H1 (cell line): ENCODE data around the gene RNF123. TPM values are rescaled to one million over a fixed set of nuclear protein-coding genes. Genes with fewer than 3 reads are reported as not detected.

Experiments
- CTCF ChIA-PET: fragments of 300-600 bp; sonication (Branson Sonifier 250); formaldehyde crosslinking; loops from one replicate; lab custom pipeline; 2021; ENCODE audit not compliant: partially characterized antibody; lab: Charles Lee
- POLR2A ChIA-PET: fragments of 300-600 bp; sonication (Branson Sonifier 250); formaldehyde crosslinking; loops from one replicate; lab custom pipeline; 2021; ENCODE audit warnings: inconsistent platforms; ENCODE audit not compliant: partially characterized antibody; lab: Charles Lee
- DNase-seq, 2 experiments: peaks; one replicate each; pipeline versions ENCODE4 v3.0.0 to v3.0.0-alpha.2; 2010 to 2022; ENCODE audit warnings: low spot score in 2 of 2, low read depth in 1 of 2, mixed read lengths in 1 of 2
- FAIRE-seq: peaks from 2 replicates; lab custom pipeline; 2011; peaks lifted over from hg19 to GRCh38; lab: Jason Lieb, UNC
- H2AFZ ChIP-seq: 2 replicates; pipeline ENCODE4 v1.8.1; 2012; ENCODE audit warnings: low read length, inconsistent platforms
- H2AK5ac ChIP-seq: 2 replicates; pipeline ENCODE4 v1.6.1; 2013; ENCODE audit warnings: low read depth, low read length
- H2BK120ac ChIP-seq: replicated peaks from 2 replicates; pipeline ENCODE3; 2013; ENCODE audit warnings: low read depth, low read length, inconsistent platforms
- H2BK12ac ChIP-seq: 2 replicates; pipeline ENCODE4 v1.6.1; 2013; ENCODE audit warnings: low read depth, low read length
- H2BK15ac ChIP-seq: 2 replicates; pipeline ENCODE4 v1.6.1; 2013; ENCODE audit warnings: low read length
- H2BK20ac ChIP-seq: 2 replicates; pipeline ENCODE4 v1.6.1; 2013; ENCODE audit warnings: low read length
- H2BK5ac ChIP-seq: 2 replicates; pipeline ENCODE4 v1.6.1; 2013; ENCODE audit warnings: low read depth, low read length
- H3K14ac ChIP-seq: 2 replicates; pipeline ENCODE4 v1.6.1; 2013; ENCODE audit warnings: inconsistent platforms; ENCODE audit not compliant: insufficient read length
- H3K18ac ChIP-seq: 2 replicates; pipeline ENCODE4 v1.6.1; 2013; ENCODE audit warnings: low read length; ENCODE audit errors: extremely low read depth
- H3K23ac ChIP-seq: 2 replicates; pipeline ENCODE4 v1.6.1; 2013; ENCODE audit warnings: inconsistent platforms; ENCODE audit not compliant: insufficient read length
- H3K23me2 ChIP-seq: 2 replicates; pipeline ENCODE4 v1.6.1; 2013; ENCODE audit warnings: low read depth, low read length
- H3K27ac ChIP-seq: 2 replicates; pipeline ENCODE4 v1.6.1; 2011; ENCODE audit warnings: low read depth, low read length, inconsistent platforms
- H3K27me3 ChIP-seq, 4 experiments: replicated peaks in 1 of 4; 1 replicate in 1 of 4; 2 replicates in 3 of 4; pipeline versions ENCODE4 v1.6.1 to v1.8.1; 2011 to 2013; ENCODE audit warnings: low read length in 3 of 4, mild to moderate bottlenecking in 3 of 4, inconsistent platforms in 2 of 4, mixed read lengths in 2 of 4, moderate library complexity in 1 of 4; ENCODE audit not compliant: control insufficient read depth in 3 of 4, insufficient read depth in 3 of 4; ENCODE audit errors: extremely low read depth in 1 of 4
- H3K36me3 ChIP-seq, 4 experiments: 2 replicates each; pipeline versions ENCODE4 v1.6.1 to v1.8.1; 2011 to 2013; ENCODE audit warnings: mild to moderate bottlenecking in 4 of 4, low read length in 3 of 4, moderate library complexity in 2 of 4, control low read depth in 1 of 4, inconsistent platforms in 1 of 4; ENCODE audit not compliant: insufficient read depth in 4 of 4, control insufficient read depth in 2 of 4
- H3K4ac ChIP-seq: replicated peaks from 2 replicates; pipeline ENCODE3; 2013; ENCODE audit warnings: low read length, low read depth, mixed read lengths, inconsistent platforms; ENCODE audit not compliant: insufficient read length
- H3K4me1 ChIP-seq, 4 experiments: replicated peaks in 1 of 4; 1 replicate in 1 of 4; 2 replicates in 3 of 4; pipeline versions ENCODE4 v1.6.1 to v1.8.1; 2011 to 2013; ENCODE audit warnings: low read length in 3 of 4, inconsistent platforms in 2 of 4, mixed read lengths in 1 of 4; ENCODE audit not compliant: insufficient read depth in 4 of 4, control insufficient read depth in 3 of 4
- H3K4me2 ChIP-seq, 2 experiments: 2 replicates each; pipeline versions ENCODE4 v1.6.1 to v1.8.1; 2011 to 2013; ENCODE audit warnings: low read depth in 2 of 2, low read length in 2 of 2, control low read depth in 1 of 2, inconsistent platforms in 1 of 2, mild to moderate bottlenecking in 1 of 2; ENCODE audit not compliant: insufficient read depth in 1 of 2
- H3K4me3 ChIP-seq, 4 experiments: fragments of 200-600, 300-600 bp in 1 of 4; sonication (generic), shearing (Covaris generic), sonication (Bioruptor Twin) in 1 of 4; 2 replicates each; pipeline versions ENCODE4 v1.5.1 to v1.8.1; 2011 to 2016; ENCODE audit warnings: low read length in 4 of 4, low read depth in 3 of 4, control low read depth in 2 of 4, inconsistent platforms in 2 of 4, mild to moderate bottlenecking in 2 of 4, mixed read lengths in 1 of 4, moderate library complexity in 1 of 4; ENCODE audit not compliant: insufficient read depth in 2 of 4; ENCODE audit errors: extremely low read depth in 1 of 4
- H3K56ac ChIP-seq: replicated peaks from 2 replicates; pipeline ENCODE3; 2013; ENCODE audit warnings: low read depth, mild to moderate bottlenecking, mixed read lengths, low read length, inconsistent platforms; ENCODE audit not compliant: insufficient read length
- H3K79me1 ChIP-seq: 2 replicates; pipeline ENCODE4 v1.6.1; 2013; ENCODE audit warnings: low read depth, low read length, control low read depth
- H3K79me2 ChIP-seq, 2 experiments: 2 replicates each; pipeline versions ENCODE4 v1.6.1 to v1.8.1; 2012 to 2013; ENCODE audit warnings: low read length in 2 of 2, mild to moderate bottlenecking in 2 of 2, inconsistent platforms in 1 of 2; ENCODE audit not compliant: insufficient read depth in 2 of 2, control insufficient read depth in 1 of 2
- H3K9ac ChIP-seq, 4 experiments: replicated peaks in 1 of 4; 1 replicate in 1 of 4; 2 replicates in 3 of 4; pipeline versions ENCODE4 v1.6.1 to v1.8.1; 2011 to 2013; ENCODE audit warnings: low read depth in 3 of 4, low read length in 3 of 4, control low read depth in 2 of 4, mild to moderate bottlenecking in 2 of 4, moderate library complexity in 2 of 4, inconsistent platforms in 1 of 4; ENCODE audit errors: extremely low read depth in 1 of 4
- H3K9me3 ChIP-seq, 2 experiments: 2 replicates each; pipeline versions ENCODE4 v1.6.1 to v1.8.1; 2012 to 2013; ENCODE audit warnings: mild to moderate bottlenecking in 2 of 2, moderate library complexity in 2 of 2, control low read depth in 1 of 2, inconsistent platforms in 1 of 2, low read depth in 1 of 2, low read length in 1 of 2, mixed read lengths in 1 of 2; ENCODE audit not compliant: insufficient read depth in 2 of 2
- H4K20me1 ChIP-seq, 2 experiments: replicated peaks in 1 of 2; 2 replicates each; pipeline versions ENCODE3 to v1.8.1; 2011 to 2013; ENCODE audit warnings: inconsistent platforms in 2 of 2, low read length in 2 of 2, mild to moderate bottlenecking in 1 of 2; ENCODE audit not compliant: insufficient read depth in 2 of 2, control insufficient read depth in 1 of 2
- H4K5ac ChIP-seq: 2 replicates; pipeline ENCODE4 v1.6.1; 2013; ENCODE audit warnings: low read length, low read depth, mixed read lengths, inconsistent platforms; ENCODE audit not compliant: insufficient read length
- H4K8ac ChIP-seq: 2 replicates; pipeline ENCODE4 v1.8.0; 2013; ENCODE audit warnings: mild to moderate bottlenecking, moderate library complexity, low read length, inconsistent platforms; ENCODE audit not compliant: insufficient read depth; ENCODE audit errors: extremely low read depth
- H4K91ac ChIP-seq: replicated peaks from 2 replicates; pipeline ENCODE3; 2013; ENCODE audit warnings: low read length, mixed read lengths, inconsistent platforms; ENCODE audit not compliant: insufficient read length
- ASH2L ChIP-seq: fragments of 200-600, 300-600 bp; sonication (generic); IDR thresholded peaks from one replicate; pipeline ENCODE4 v1.7.1; 2017; ENCODE audit warnings: low read length
- ATF2 ChIP-seq: IDR thresholded peaks from 2 replicates; pipeline ENCODE4 v1.6.1; 2012; ENCODE audit warnings: low read length, inconsistent platforms
- ATF3 ChIP-seq: IDR thresholded peaks from 2 replicates; pipeline ENCODE4 v1.6.1; 2011; ENCODE audit warnings: low read depth, mild to moderate bottlenecking, low read length; ENCODE audit not compliant: insufficient read depth
- BCL11A ChIP-seq, 2 experiments: IDR thresholded peaks; one replicate each; pipeline ENCODE4 v1.6.1; 2011; ENCODE audit warnings: low read depth in 2 of 2, low read length in 2 of 2, mild to moderate bottlenecking in 2 of 2
- CTCF ChIP-seq, 3 experiments: IDR thresholded peaks; 1 replicate in 2 of 3; 2 replicates in 1 of 3; pipeline versions ENCODE4 v1.5.1 to v1.6.1; 2011; ENCODE audit warnings: low read length in 3 of 3, mild to moderate bottlenecking in 3 of 3, inconsistent platforms in 2 of 3, low read depth in 1 of 3, moderate library complexity in 1 of 3; ENCODE audit not compliant: insufficient read depth in 1 of 3; ENCODE audit errors: control extremely low read depth in 1 of 3
- EGR1 ChIP-seq: IDR thresholded peaks from 2 replicates; pipeline ENCODE4 v1.6.1; 2011; ENCODE audit warnings: low read depth, low read length, borderline replicate concordance
- SIN3A ChIP-seq, 2 experiments: IDR thresholded peaks in 1 of 2; conservative IDR thresholded peaks in 1 of 2; 2 replicates each; pipeline ENCODE4 v1.6.1; 2011 to 2012; ENCODE audit warnings: low read length in 2 of 2, improper control_type of control experiment in 1 of 2, low read depth in 1 of 2, mild to moderate bottlenecking in 1 of 2
- SIRT6 ChIP-seq: IDR thresholded peaks from one replicate; pipeline ENCODE4 v1.7.1; 2012; ENCODE audit warnings: low read length, inconsistent platforms
- SP2 ChIP-seq: IDR thresholded peaks from 2 replicates; pipeline ENCODE4 v1.6.1; 2012; ENCODE audit warnings: mild to moderate bottlenecking, low read length, inconsistent platforms
- WGBS, 2 experiments: shearing (Covaris generic) in 1 of 2; methylation state at CpG; one replicate each; pipeline versions ENCODE4 v1.1.6 to v1.1.7; 2013 to 2015; ENCODE audit warnings: low lambda C conversion rate in 2 of 2, mixed read lengths in 2 of 2, inconsistent platforms in 1 of 2, low coverage in 1 of 2, missing lambda C conversion rate in 1 of 2; ENCODE audit not compliant: insufficient replicate concordance in 2 of 2, insufficient coverage in 1 of 2, insufficient read length in 1 of 2; ENCODE audit errors: extremely low coverage in 1 of 2, missing lambda C conversion rate in 1 of 2; 5-methylcytosine and 5-hydroxymethylcytosine counted together
- polyA plus RNA-seq, 7 experiments: library from polyadenylated mRNA; depleted of rRNA in 3 of 7; stranded (reverse) in 5 of 7; unstranded in 2 of 7; fragments of >200 nt in 5 of 7; fragments of 200-250 nt in 2 of 7; gene quantifications; 1 replicate in 5 of 7; 2 replicates in 1 of 7; 4 replicates in 1 of 7; pipeline versions ENCODE4 v1.2.1 to v1.2.3, GENCODE V29; 2011 to 2013; ENCODE audit warnings: missing spikeins in 2 of 7, mixed read lengths in 2 of 7
- total RNA-seq: library from RNA; stranded (reverse); fragmentation: NEBNext Ultra II Directional; extraction: Animal tissue kit (Norgen Biotek cat#: 25700); gene quantifications from 2 replicates; pipeline ENCODE4 v1.2.1, GENCODE V29; 2021

RNF123 gene
- total and polyA plus RNA-seq, 2 of the 8 experiments (the other 6 are each of a cell fraction or from before 2014, with no cell fraction given) = 30.5 to 57.7 TPM

GRCh38 chr3:49716169-49716568, 26.8 kb downstream of the RNF123 start:
- ChIA-PET CTCF (interaction anchor here (1.6 to 7.8 kb wide), 3 partner anchors 8 to 189 kb away, joined by 3 to 127 read pairs (median 11); no protein-coding TSS in a partner anchor), POLR2A (interaction anchor here (0.9 to 7.3 kb wide), 3 partner anchors 13 to 41 kb away, joined by 3 to 57 read pairs (median 3); no protein-coding TSS in a partner anchor)
- no peak for FAIRE-seq
- Histone ChIP-seq H3K4me1 (peaks cover 0 to 12% (median 9%) of the 10 kb centered on the region in 4 experiments; a peak in 5 of 7 replicates), H4K8ac (no peak overlapping the region), H2AFZ (no peak overlapping the region), H3K4me3 (no peak overlapping the region), H3K79me1 (no peaks in the 10 kb centered on the region), H3K18ac (no peak overlapping the region), H2BK15ac (no peak overlapping the region), H2BK5ac (no peak overlapping the region), H3K27me3 (no peaks in the 10 kb centered on the region), H3K23ac (no peak overlapping the region), H3K4me2 (no peak overlapping the region), H3K79me2 (no peaks in the 10 kb centered on the region), H3K4ac (no peak overlapping the region), H2AK5ac (no peak overlapping the region), H3K9me3 (no peaks in the 10 kb centered on the region), H3K23me2 (peaks cover 9% of the 10 kb centered on the region; the same call in 1 of the 2 replicates), H3K56ac (no peak overlapping the region), H2BK20ac (no peak overlapping the region), H3K27ac (no peak overlapping the region), H4K91ac (no peak overlapping the region), H4K20me1 (peaks cover 2 to 18% of the 10 kb centered on the region in 2 experiments), H4K5ac (no peak overlapping the region), H2BK120ac (no peak overlapping the region), H3K9ac (no peak overlapping the region), H2BK12ac (no peak overlapping the region), H3K36me3 (peaks cover 0 to 3% (median 1%) of the 10 kb centered on the region in 4 experiments; a peak in 1 of 8 replicates), H3K14ac (no peak overlapping the region)
- 90% methylated on average over 7 of the region's 7 CpGs; no CpG with 5 or more reads in 1 of the 2 experiments for WGBS, 2 experiments
- no peak for DNase-seq
- TF ChIP-seq ATF2 (no peak), EGR1 (no peak), SIN3A (conservative IDR thresholded peaks at IDR 0.05 in 1 of 2, IDR thresholded peaks at IDR 0.05 in 1 of 2; ENCODE audit: low read depth in 1 of 2, low read length in 2 of 2) (no peak), SP2 (no peak), SIRT6 (no peak), BCL11A (IDR thresholded peaks at IDR 0.05; ENCODE audit: low read depth in 2 of 2, low read length in 2 of 2) (no peak), CTCF (IDR thresholded peaks at IDR 0.05; ENCODE audit: control extremely low read depth in 1 of 3, insufficient read depth in 1 of 3, low read depth in 1 of 3, low read length in 3 of 3) (no peak), ATF3 (no peak), ASH2L (no peak)
